ENCODE results near the gene TRIM59.

The TRIM59 gene

GRCh38 chr3:160390565-160391138 lies 58.9 kb downstream of the TRIM59 start (continued):
- no peak for TF ChIP-seq ZNF302 (tag by site-specific recombination; IDR thresholded peaks at IDR 0.05; ENCODE audit: low read depth)
- no peak for TF ChIP-seq ZBTB1 (tag by site-specific recombination; IDR thresholded peaks at IDR 0.05)
- TF ChIP-seq ZNF621 (tag by site-specific recombination; IDR thresholded peaks at IDR 0.05), result no peak
